SK-N-SH (cell line): ENCODE measurements around the gene SCD. TPM values are rescaled to one million over a fixed set of nuclear protein-coding genes. Genes with fewer than 3 reads are reported as not detected.
A peak's percentile ranks its signal among the peaks of the same experiment; 100 is the strongest.

ENCODE experiments used
- CTCF ChIA-PET: fragments of 300-600, 350-600 bp; formaldehyde crosslinking; extraction: SDS; loops from one replicate; lab custom pipeline; 2021; lab: Yijun Ruan, JAX
- POLR2A ChIA-PET: fragments of 350-600 bp; sonication (Branson Sonifier 250); formaldehyde crosslinking; extraction: SDS; loops from one replicate; lab custom pipeline; 2020; ENCODE audit warnings: antibody characterized with exemption, inconsistent platforms; lab: Yijun Ruan, JAX
- DNase-seq: peaks from one replicate; pipeline ENCODE4 v3.0.0; 2012
- H2AFZ ChIP-seq: fragments of 200-600 bp; sonication (generic); 2 replicates; pipeline ENCODE4 v1.8.1; 2016; ENCODE audit warnings: antibody characterized with exemption, mild to moderate bottlenecking, low read depth
- H3F3A ChIP-seq: fragments of 200-600 bp; sonication (generic); replicated peaks from 2 replicates; pipeline ENCODE3; 2016; ENCODE audit warnings: antibody characterized with exemption, mild to moderate bottlenecking; ENCODE audit not compliant: insufficient read depth
- H3K27ac ChIP-seq, 2 experiments: fragments of 200-500 bp in 1 of 2; fragments of 200-600 bp in 1 of 2; sonication (Bioruptor generic) in 1 of 2; sonication (generic), shearing (Covaris generic) in 1 of 2; 2 replicates each; pipeline versions ENCODE4 v1.5.1 to v1.6.1; 2014 to 2016; ENCODE audit warnings: low read depth in 2 of 2, inconsistent platforms in 1 of 2, low read length in 1 of 2, mild to moderate bottlenecking in 1 of 2, mixed read lengths in 1 of 2
- H3K27me3 ChIP-seq: fragments of 200-600 bp; sonication (generic), shearing (Covaris generic); 2 replicates; pipeline ENCODE4 v1.6.1; 2016; ENCODE audit warnings: mixed run types; ENCODE audit not compliant: insufficient read depth
- H3K36me3 ChIP-seq, 2 experiments: fragments of 200-500 bp in 1 of 2; fragments of 200-600 bp in 1 of 2; sonication (Bioruptor generic) in 1 of 2; sonication (generic) in 1 of 2; replicated peaks in 1 of 2; 2 replicates each; pipeline versions ENCODE3 to v1.5.1; 2014 to 2016; ENCODE audit warnings: low read length in 1 of 2, mild to moderate bottlenecking in 1 of 2; ENCODE audit not compliant: insufficient read depth in 2 of 2, control insufficient read depth in 1 of 2
- H3K4me1 ChIP-seq, 2 experiments: fragments of 200-500 bp in 1 of 2; fragments of 200-600 bp in 1 of 2; sonication (Bioruptor generic) in 1 of 2; sonication (generic), shearing (Covaris generic) in 1 of 2; 2 replicates each; pipeline versions ENCODE4 v1.5.1 to v1.6.1; 2014 to 2016; ENCODE audit warnings: low read depth in 1 of 2, low read length in 1 of 2, mixed run types in 1 of 2; ENCODE audit not compliant: insufficient read depth in 2 of 2, control insufficient read depth in 1 of 2
- H3K4me2 ChIP-seq: fragments of 200-600 bp; sonication (generic), shearing (Covaris generic); 2 replicates; pipeline ENCODE4 v1.6.1; 2017; ENCODE audit warnings: mixed run types
- H3K4me3 ChIP-seq, 2 experiments: fragments of 200-500 bp in 1 of 2; fragments of 200-600 bp in 1 of 2; sonication (Bioruptor generic) in 1 of 2; sonication (generic), shearing (Covaris generic) in 1 of 2; 2 replicates each; pipeline versions ENCODE4 v1.5.1 to v1.8.1; 2014 to 2016; ENCODE audit warnings: low read depth in 2 of 2, inconsistent platforms in 1 of 2, low read length in 1 of 2, mild to moderate bottlenecking in 1 of 2, mixed read lengths in 1 of 2, moderate library complexity in 1 of 2
- H3K79me2 ChIP-seq: fragments of 200-600 bp; sonication (generic); 2 replicates; pipeline ENCODE4 v1.8.1; 2017; ENCODE audit warnings: mild to moderate bottlenecking; ENCODE audit not compliant: insufficient read depth
- H3K9ac ChIP-seq: fragments of 200-600 bp; sonication (generic); 2 replicates; pipeline ENCODE4 v1.6.1; 2017; ENCODE audit warnings: mixed run types
- H3K9me2 ChIP-seq: fragments of 200-600 bp; sonication (generic); 2 replicates; pipeline ENCODE4 v1.6.1; 2017; ENCODE audit warnings: mixed run types
- H3K9me3 ChIP-seq: fragments of 200-600 bp; sonication (generic); 2 replicates; pipeline ENCODE4 v1.6.1; 2017; ENCODE audit warnings: mixed run types, mild to moderate bottlenecking, moderate library complexity
- H4K20me1 ChIP-seq: fragments of 200-600 bp; sonication (generic); 2 replicates; pipeline ENCODE4 v1.6.1; 2017; ENCODE audit warnings: mild to moderate bottlenecking, mixed run types; ENCODE audit not compliant: insufficient read depth
- CTCF ChIP-seq: fragments of 200-600 bp; sonication (generic); IDR thresholded peaks from 2 replicates; pipeline ENCODE4 v1.6.1; 2017; ENCODE audit warnings: antibody characterized with exemption, mild to moderate bottlenecking, moderate library complexity
- ELF1 ChIP-seq: IDR thresholded peaks from 2 replicates; pipeline ENCODE4 v1.4.0; 2012
- EP300 ChIP-seq, 2 experiments: IDR thresholded peaks; 2 replicates each; pipeline versions ENCODE4 v1.4.0 to v1.6.1; 2012; ENCODE audit warnings: borderline replicate concordance in 1 of 2, low read depth in 1 of 2, low read length in 1 of 2
- EZH2phosphoT487 ChIP-seq: fragments of 200-600 bp; sonication (generic); IDR thresholded peaks from 2 replicates; pipeline ENCODE4 v1.6.1; 2017; ENCODE audit warnings: low read depth, mixed run types, mild to moderate bottlenecking, antibody characterized with exemption, moderate library complexity, borderline replicate concordance
- FOSL2 ChIP-seq: IDR thresholded peaks from 2 replicates; pipeline ENCODE4 v1.4.0; 2012; ENCODE audit warnings: low read depth, mild to moderate bottlenecking, moderate library complexity, borderline replicate concordance
- FOXM1 ChIP-seq: IDR thresholded peaks from 2 replicates; pipeline ENCODE4 v1.4.0; 2012; ENCODE audit warnings: low read depth, mild to moderate bottlenecking
- GATA2 ChIP-seq: sonication (generic); formaldehyde crosslinking; IDR thresholded peaks from 2 replicates; pipeline ENCODE4 v1.5.0; 2020; ENCODE audit warnings: mild to moderate bottlenecking, missing genetic modification reagents
- MEF2A ChIP-seq: IDR thresholded peaks from 2 replicates; pipeline ENCODE4 v1.4.0; 2012; ENCODE audit warnings: low read depth, borderline replicate concordance
- RCOR1 ChIP-seq: fragments of 150-350 bp; IDR thresholded peaks from 2 replicates; pipeline ENCODE4 v1.6.1; 2017; ENCODE audit warnings: antibody characterized with exemption, low read length
- REST ChIP-seq: IDR thresholded peaks from 2 replicates; pipeline ENCODE4 v1.6.1; 2012; ENCODE audit warnings: mild to moderate bottlenecking, low read depth, low read length, moderate library complexity
- RFX5 ChIP-seq: IDR thresholded peaks from 2 replicates; pipeline ENCODE4 v1.6.1; 2012; ENCODE audit warnings: mild to moderate bottlenecking, improper control_type of control experiment, low read length
- TAF1 ChIP-seq: IDR thresholded peaks from 2 replicates; pipeline ENCODE4 v1.6.1; 2012; ENCODE audit warnings: low read depth, mild to moderate bottlenecking, low read length, moderate library complexity, borderline replicate concordance
- TEAD4 ChIP-seq: IDR thresholded peaks from 2 replicates; pipeline ENCODE4 v1.4.0; 2012; ENCODE audit warnings: mild to moderate bottlenecking, borderline replicate concordance; ENCODE audit not compliant: insufficient read depth
- WGBS: methylation state at CpG from one replicate; pipeline ENCODE4 v1.1.6; 2017; ENCODE audit warnings: low lambda C conversion rate; 5-methylcytosine and 5-hydroxymethylcytosine counted together
- polyA plus RNA-seq, 3 experiments: library from polyadenylated mRNA; depleted of rRNA; stranded (reverse); fragments of >200 nt; gene quantifications; 2 replicates each; pipeline ENCODE4 v1.2.3, GENCODE V29; 2012

Gene SCD
- polyA plus RNA-seq, 1 of the 3 experiments (the other 2 are of a cell fraction), result 19.7 TPM

- TF ChIP-seq TAF1 (no peak), RCOR1 (no peak), EZH2phosphoT487 (no peak), FOSL2 (no peak), ELF1 (no peak), TEAD4 (no peak), REST (no peak), FOXM1 (no peak), RFX5 (no peak), CTCF (no peak), MEF2A (no peak), GATA2 (no peak), EP300 (IDR thresholded peaks at IDR 0.05; ENCODE audit: borderline replicate concordance in 1 of 2, low read depth in 1 of 2, low read length in 1 of 2) (no peak)
- H3F3A ChIP-seq, result no peaks in the 10 kb centered on the region
- H3K79me2 ChIP-seq, result no peaks in the 10 kb centered on the region
- ChIA-PET POLR2A (interaction anchor here (0.6 to 2.2 kb wide), 3 partner anchors 8 to 19 kb away, joined by 3 to 6 read pairs (median 3); partner anchors contain the start of gene SCD), CTCF (interaction anchor here (1.6 to 2.9 kb wide), 2 partner anchors 78 to 164 kb away, joined by 8 to 9 read pairs; no protein-coding TSS in a partner anchor)
- H3K9me2 ChIP-seq, result no peaks in the 10 kb centered on the region
- no peak overlapping the region for H3K4me2 ChIP-seq
- no peaks in the 10 kb centered on the region for H3K27me3 ChIP-seq
- H4K20me1 ChIP-seq, result no peaks in the 10 kb centered on the region
- H3K36me3 ChIP-seq, result peaks cover 10 to 67% of the 10 kb centered on the region in 2 experiments
- peak overlapping the region in 1 of 2 experiments; percentile 44; a peak in 1 of 4 replicates for H3K27ac ChIP-seq
- no peak overlapping the region for H3K9ac ChIP-seq
- H3K4me1 ChIP-seq, result peaks cover 9 to 42% of the 10 kb centered on the region in 2 experiments; a peak in 3 of 4 replicates
- no peak overlapping the region for H3K4me3 ChIP-seq
- no peaks in the 10 kb centered on the region for H3K9me3 ChIP-seq
- DNase-seq, result no peak
- H2AFZ ChIP-seq, result no peak overlapping the region
- 93% methylated on average over 4 of the region's 4 CpGs for WGBS
Measured at GRCh38 chr10:100355086-100355485, 8.1 kb downstream of the SCD start.
